Body of pancreas (tissue), 4 donors: ENCODE data around the gene IDS. TPM values are rescaled to one million over a fixed set of nuclear protein-coding genes. Genes with fewer than 3 reads are reported as not detected.

ENCODE experiments used
- ATAC-seq: fragments of 150-250 bp; one replicate; pipeline ENCODE4 v1.9.1; 2016
- DNase-seq, 4 donors: peaks; one replicate each; pipeline ENCODE4 v3.0.0-alpha.2; 2019
- H3K27ac ChIP-seq, 4 donors: fragments of 200-600 bp; sonication (generic); 1 replicate in 3 of 4; 2 replicates in 1 of 4; pipeline versions ENCODE4 v1.5.1 to v1.6.1; 2016 to 2019; ENCODE audit warnings: mild to moderate bottlenecking in 1 of 4, mixed read lengths in 1 of 4, moderate library complexity in 1 of 4
- H3K27me3 ChIP-seq, 2 donors: fragments of 200-600 bp; sonication (generic); one replicate each; pipeline ENCODE4 v1.6.0; 2016; ENCODE audit warnings: mild to moderate bottlenecking in 1 of 2
- H3K36me3 ChIP-seq, 2 donors: fragments of 200-600 bp; sonication (generic); replicated peaks in 1 of 2; 2 replicates each; pipeline ENCODE4 v1.5.1; 2016; ENCODE audit warnings: low read depth in 2 of 2; ENCODE audit not compliant: insufficient read depth in 1 of 2
- H3K4me1 ChIP-seq: fragments of 200-600 bp; sonication (generic); one replicate; pipeline ENCODE4 v1.6.0; 2016
- H3K4me3 ChIP-seq, 2 donors: fragments of 200-600 bp; sonication (generic); 1 replicate in 1 of 2; 2 replicates in 1 of 2; pipeline ENCODE4 v1.5.1; 2016 to 2019
- H3K9me3 ChIP-seq, 3 donors: fragments of 200-600 bp; sonication (generic); 1 replicate in 2 of 3; 2 replicates in 1 of 3; pipeline ENCODE4 v1.5.1; 2016
- POLR2A ChIP-seq, 3 donors: fragments of 450-650 bp; IDR thresholded peaks; one replicate each; pipeline ENCODE4 v1.6.1; 2016; ENCODE audit warnings: antibody characterized with exemption in 3 of 3, mild to moderate bottlenecking in 2 of 3
- WGBS, 2 donors: methylation state at CpG; one replicate each; pipeline ENCODE4 v1.1.5; 2017; 5-methylcytosine and 5-hydroxymethylcytosine counted together
- intact Hi-C: fragments of 100-400 bp; cut with DNase I; formaldehyde crosslinking; loops from one replicate; pipeline ENCODE4 v1.15.1; 2023
- total RNA-seq, 2 donors: library from RNA; depleted of rRNA; stranded (reverse); fragments of >200 nt; gene quantifications; one replicate each; pipeline ENCODE4 v1.1.0, GENCODE V29; 2016
- TF ChIP-seq, protein P1 (sequence below), 7 experiments: fragments of 450-650 bp in 4 of 7; fragments of 200-600 bp in 3 of 7; sonication (generic) in 3 of 7; IDR thresholded peaks; one replicate each; pipeline ENCODE4 v1.5.1; 2016 to 2019; ENCODE audit warnings: antibody characterized with exemption in 7 of 7

IDS gene
- total RNA-seq, 2 donors from 2014 or later = 39.7 to 49.4 TPM

DNA sequence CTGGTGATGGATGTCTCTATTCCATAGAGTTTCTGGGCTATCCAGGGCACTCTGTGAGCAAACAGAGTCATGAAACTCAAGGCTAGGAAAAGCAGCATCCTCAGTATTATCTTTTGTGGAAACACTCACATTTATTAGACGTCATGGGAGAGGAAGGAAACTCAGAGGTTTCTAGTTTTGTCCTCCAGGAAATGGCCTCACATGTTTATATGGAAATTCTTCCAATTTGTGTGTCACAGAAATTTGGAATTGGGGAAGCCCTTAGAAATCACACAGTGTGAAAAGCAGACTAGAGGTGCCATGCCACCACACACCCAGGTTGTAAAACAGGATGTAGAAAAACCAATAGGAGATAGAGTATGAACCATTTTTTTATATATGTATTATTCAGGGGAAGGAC lies 31.1 kb downstream of the IDS start:
- H3K36me3 ChIP-seq = no peaks in the 10 kb centered on the region
- no peak overlapping the region for H3K4me3 ChIP-seq
- 30 to 50% methylated on average over 1 of the region's 1 CpG for WGBS, 2 donors
- TF ChIP-seq POLR2A (IDR thresholded peaks at IDR 0.05) = no peak
- TF ChIP-seq, protein P1, sequence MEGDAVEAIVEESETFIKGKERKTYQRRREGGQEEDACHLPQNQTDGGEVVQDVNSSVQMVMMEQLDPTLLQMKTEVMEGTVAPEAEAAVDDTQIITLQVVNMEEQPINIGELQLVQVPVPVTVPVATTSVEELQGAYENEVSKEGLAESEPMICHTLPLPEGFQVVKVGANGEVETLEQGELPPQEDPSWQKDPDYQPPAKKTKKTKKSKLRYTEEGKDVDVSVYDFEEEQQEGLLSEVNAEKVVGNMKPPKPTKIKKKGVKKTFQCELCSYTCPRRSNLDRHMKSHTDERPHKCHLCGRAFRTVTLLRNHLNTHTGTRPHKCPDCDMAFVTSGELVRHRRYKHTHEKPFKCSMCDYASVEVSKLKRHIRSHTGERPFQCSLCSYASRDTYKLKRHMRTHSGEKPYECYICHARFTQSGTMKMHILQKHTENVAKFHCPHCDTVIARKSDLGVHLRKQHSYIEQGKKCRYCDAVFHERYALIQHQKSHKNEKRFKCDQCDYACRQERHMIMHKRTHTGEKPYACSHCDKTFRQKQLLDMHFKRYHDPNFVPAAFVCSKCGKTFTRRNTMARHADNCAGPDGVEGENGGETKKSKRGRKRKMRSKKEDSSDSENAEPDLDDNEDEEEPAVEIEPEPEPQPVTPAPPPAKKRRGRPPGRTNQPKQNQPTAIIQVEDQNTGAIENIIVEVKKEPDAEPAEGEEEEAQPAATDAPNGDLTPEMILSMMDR (IDR thresholded peaks at IDR 0.05) = no peak
- no peaks in the 10 kb centered on the region for H3K4me1 ChIP-seq
- intact Hi-C loops = no loop called here
- no peaks in the 10 kb centered on the region for H3K27me3 ChIP-seq
- H3K27ac ChIP-seq = no peak overlapping the region
- no peaks in the 10 kb centered on the region for H3K9me3 ChIP-seq
- no peak for DNase-seq
- ATAC-seq = no peak

DNA sequence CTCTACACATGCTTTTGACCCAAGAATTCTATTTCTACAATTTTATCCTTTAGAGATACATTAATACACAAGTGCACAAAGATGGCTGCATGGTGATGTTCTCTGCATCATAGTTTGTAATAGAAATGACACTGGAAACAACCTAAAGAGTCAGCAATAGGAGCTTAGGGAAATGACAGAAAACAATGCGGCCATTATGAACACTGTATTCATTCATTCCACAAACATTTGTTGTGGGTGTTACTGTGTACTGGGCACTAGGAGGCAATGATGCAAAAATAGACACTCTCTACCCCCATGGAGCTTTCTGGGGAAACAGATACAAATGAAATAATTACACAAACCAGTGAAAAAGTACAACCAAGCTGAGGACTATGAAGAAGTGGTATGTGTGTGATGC lies 32.0 kb downstream of the IDS start:
- H3K4me3 ChIP-seq = no peak overlapping the region
- TF ChIP-seq, protein P1 (IDR thresholded peaks at IDR 0.05) = no peak
- no peak for TF ChIP-seq POLR2A (IDR thresholded peaks at IDR 0.05)
- H3K36me3 ChIP-seq = no peaks in the 10 kb centered on the region
- intact Hi-C loops = no loop called here
- no peak for DNase-seq
- WGBS, 2 donors = 80 to 89% methylated on average over 1 of the region's 1 CpG
- no peaks in the 10 kb centered on the region for H3K9me3 ChIP-seq
- no peak overlapping the region for H3K27ac ChIP-seq
- no peak for ATAC-seq
- H3K4me1 ChIP-seq = no peaks in the 10 kb centered on the region
- no peaks in the 10 kb centered on the region for H3K27me3 ChIP-seq

DNA sequence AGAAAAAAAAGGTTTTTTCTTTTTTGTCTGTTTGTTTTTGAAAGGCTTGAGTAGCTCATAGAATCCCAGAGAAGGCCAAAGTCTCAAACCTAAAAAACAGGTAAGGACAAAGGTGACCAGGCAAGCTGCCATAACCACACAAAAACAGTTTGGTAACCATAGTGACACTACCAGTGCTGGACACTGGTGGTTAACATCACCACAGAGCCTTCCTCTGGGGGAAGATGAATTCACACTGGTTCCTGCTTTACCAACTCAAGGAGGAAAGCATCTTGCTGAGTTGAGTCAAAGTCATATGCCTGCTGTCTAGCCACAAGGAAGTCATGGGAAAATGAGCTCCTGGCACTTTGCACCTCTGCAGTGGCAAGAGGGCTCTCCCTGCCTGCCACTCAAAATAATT lies 32.5 kb downstream of the IDS start:
- Histone ChIP-seq H3K9me3 (no peaks in the 10 kb centered on the region), H3K36me3 (no peaks in the 10 kb centered on the region), H3K4me1 (no peaks in the 10 kb centered on the region), H3K27ac (no peak overlapping the region), H3K4me3 (no peak overlapping the region), H3K27me3 (no peaks in the 10 kb centered on the region)
- intact Hi-C loops = no loop called here
- DNase-seq (no peak), ATAC-seq (no peak)
- TF ChIP-seq, protein P1 (IDR thresholded peaks at IDR 0.05) = no peak
- no peak for TF ChIP-seq POLR2A (IDR thresholded peaks at IDR 0.05)

DNA sequence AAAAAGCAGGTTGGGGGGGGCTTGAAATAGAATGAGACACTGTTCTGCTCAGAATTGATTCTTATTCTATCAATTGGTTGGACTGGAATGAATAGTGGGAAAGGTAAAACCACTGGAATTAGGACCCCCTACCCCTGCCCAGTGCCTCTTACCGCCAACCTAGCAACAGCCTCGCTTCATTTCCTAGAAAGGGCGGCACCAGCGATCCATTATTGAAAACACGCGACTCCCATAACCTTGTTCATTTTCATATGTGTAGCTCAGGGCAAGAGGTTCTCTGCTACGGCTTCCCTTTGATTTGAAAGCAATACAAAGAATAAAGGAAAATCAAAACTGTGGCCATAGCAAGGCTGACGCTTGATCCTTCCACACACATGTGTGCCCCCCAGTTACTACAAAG lies 33.7 kb downstream of the IDS start:
- no peak for ATAC-seq
- H3K36me3 ChIP-seq = no peaks in the 10 kb centered on the region
- no peak overlapping the region for H3K27ac ChIP-seq
- H3K4me3 ChIP-seq = no peak overlapping the region
- H3K4me1 ChIP-seq = no peaks in the 10 kb centered on the region
- 79 to 83% methylated on average over 8 of the region's 8 CpGs for WGBS, 2 donors
- no peak for TF ChIP-seq POLR2A (IDR thresholded peaks at IDR 0.05)
- TF ChIP-seq, protein P1 (IDR thresholded peaks at IDR 0.05) = no peak
- intact Hi-C loops = no loop called here
- H3K27me3 ChIP-seq = no peaks in the 10 kb centered on the region
- no peak for DNase-seq
- no peaks in the 10 kb centered on the region for H3K9me3 ChIP-seq

DNA sequence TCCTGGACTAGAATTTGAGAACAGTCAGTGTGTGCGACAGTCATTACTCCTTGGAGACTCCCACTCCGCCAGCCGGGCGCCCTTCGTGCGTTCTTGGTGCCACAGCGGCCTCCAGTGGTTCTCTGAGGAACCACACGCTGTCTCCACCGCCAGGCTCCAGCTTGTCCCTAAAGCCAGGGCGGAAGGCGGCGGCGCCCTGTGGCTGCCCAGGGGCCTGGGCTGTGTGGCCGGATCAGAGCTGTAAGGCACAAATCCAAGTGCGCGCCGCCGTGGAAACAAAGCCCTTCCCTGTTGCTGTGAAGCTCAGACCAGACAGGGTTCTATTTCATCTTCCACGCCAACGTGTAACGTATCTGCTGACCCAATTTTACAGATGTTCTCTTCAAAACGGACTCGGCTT lies 34.2 kb downstream of the IDS start:
- 2 to 5% methylated on average over 16 to 19 of the region's 23 CpGs for WGBS, 2 donors
- DNase-seq (peak; percentile 73 to 85 (median 76)), ATAC-seq (peak; percentile 94)
- no peaks in the 10 kb centered on the region for H3K27me3 ChIP-seq
- H3K4me1 ChIP-seq = no peaks in the 10 kb centered on the region
- no peaks in the 10 kb centered on the region for H3K36me3 ChIP-seq
- H3K4me3 ChIP-seq = no peak overlapping the region
- TF ChIP-seq, protein P1 (IDR thresholded peaks at IDR 0.05) = peak; percentile 58 to 92 (median 81)
- TF ChIP-seq POLR2A (IDR thresholded peaks at IDR 0.05) = no peak
- H3K27ac ChIP-seq = no peak overlapping the region
- intact Hi-C loops = no loop called here
- no peaks in the 10 kb centered on the region for H3K9me3 ChIP-seq
